SK-N-MC (cell line): Measurements from ENCODE around the gene MRPL45.

Experiments
- EZH2 ChIP-seq: fragments of 200-600 bp; sonication (generic); IDR thresholded peaks from one replicate; pipeline ENCODE4 v1.6.1; 2017; ENCODE audit warnings: antibody characterized with exemption
- FOXP2 ChIP-seq: optimal IDR thresholded peaks from 2 replicates; pipeline ENCODE3; 2011; ENCODE audit warnings: mild to moderate bottlenecking, moderate library complexity; ENCODE audit not compliant: insufficient read depth; ENCODE audit errors: extremely low read length, control extremely low read depth
- POLR2AphosphoS5 ChIP-seq: IDR thresholded peaks from 2 replicates; pipeline ENCODE4 v1.6.1; 2012; ENCODE audit warnings: mild to moderate bottlenecking, low read depth, low read length, borderline replicate concordance

DNA sequence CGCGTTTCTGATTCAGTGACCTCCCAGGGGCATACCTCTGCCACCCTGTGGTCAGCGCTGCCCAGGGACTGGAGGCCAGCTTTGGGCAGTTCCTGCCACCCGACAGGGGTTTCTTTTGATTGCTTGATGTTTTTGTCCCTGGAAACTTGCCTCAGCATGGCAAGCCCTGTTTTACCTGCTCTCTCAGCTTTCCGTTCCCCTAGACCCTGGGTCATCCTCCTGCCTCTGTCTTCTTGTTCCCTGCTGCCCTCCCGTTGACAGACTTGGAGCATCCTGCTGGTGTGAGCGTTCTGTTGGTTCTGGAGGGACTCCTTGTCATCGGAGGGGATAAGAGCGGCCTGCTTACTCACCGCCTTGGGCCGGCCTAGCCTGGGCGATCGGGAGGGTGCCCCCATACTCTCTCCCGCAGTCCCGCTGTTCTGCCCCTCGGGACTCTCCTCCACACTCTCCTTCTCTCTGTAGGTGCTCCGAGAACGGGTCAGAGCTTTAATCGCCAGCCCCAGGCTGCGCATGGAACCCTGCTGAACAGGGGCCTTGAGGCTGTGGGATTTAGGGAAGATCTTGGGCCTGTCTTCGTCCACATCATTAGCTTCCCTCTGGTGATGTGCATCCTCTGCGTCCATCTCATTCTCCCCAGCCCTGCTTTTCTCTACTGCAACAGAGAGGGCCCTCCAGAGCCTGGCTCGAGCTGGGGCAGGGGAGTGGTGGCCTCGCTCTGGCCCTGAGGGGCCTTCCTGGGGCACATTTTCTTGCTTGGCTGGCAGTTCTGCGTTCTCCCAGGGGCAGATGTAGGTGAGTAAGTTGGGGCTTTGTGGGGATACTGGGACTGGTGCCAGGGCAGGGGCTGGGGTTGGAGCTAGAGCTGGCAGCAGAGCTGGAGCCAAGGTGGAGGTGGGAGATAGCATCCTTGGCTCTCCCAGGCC, 33.1 kb downstream of the MRPL45 start:
- TF ChIP-seq EZH2, result no peak
- no peak for TF ChIP-seq POLR2AphosphoS5
- TF ChIP-seq FOXP2, result no peak
